ENCODE data around the gene ING1. TPM values are rescaled to one million over a fixed set of nuclear protein-coding genes. Genes with fewer than 3 reads are reported as not detected.
A peak's percentile ranks its signal among the peaks of the same experiment; 100 is the strongest.
"Not testable (repeated sequence)": the region's sequence is repeated elsewhere in the genome, so short reads cannot be mapped to it uniquely, and the experiment has no call there.

Gene ING1
- polyA plus RNA-seq, 12 donors = 9.2 to 21.9 (median 10.7) TPM; not detected in 1

- DNase-seq = no peak
Observed at GRCh38 chr13:110687736-110688135, 25.8 kb upstream of the ING1 start.

GRCh38 chr13:110689041-110689440, 24.5 kb upstream of the ING1 start:
- DNase-seq = no peak

GRCh38 chr13:110689711-110690110, 23.8 kb upstream of the ING1 start:
- no peak for DNase-seq

- no peak for DNase-seq
Observed at GRCh38 chr13:110690516-110690915, 23.0 kb upstream of the ING1 start.

GRCh38 chr13:110695774-110696173, 17.7 kb upstream of the ING1 start:
- DNase-seq = not testable (repeated sequence)

GRCh38 chr13:110696776-110697175, 16.7 kb upstream of the ING1 start:
- no peak for DNase-seq

- no peak for DNase-seq
Observed at GRCh38 chr13:110697842-110698241, 15.7 kb upstream of the ING1 start.

- no peak for DNase-seq
Observed at GRCh38 chr13:110698689-110699088, 14.8 kb upstream of the ING1 start.

GRCh38 chr13:110699148-110700145, 14.1 kb upstream of the ING1 start:
- no peak for DNase-seq

GRCh38 chr13:110700186-110700585, 13.3 kb upstream of the ING1 start:
- DNase-seq = no peak

- no peak for DNase-seq
Observed at GRCh38 chr13:110700641-110701040, 12.9 kb upstream of the ING1 start.

GRCh38 chr13:110701061-110701460, 12.4 kb upstream of the ING1 start:
- DNase-seq = not testable (repeated sequence)

GRCh38 chr13:110702089-110702488, 11.4 kb upstream of the ING1 start:
- DNase-seq = no peak

GRCh38 chr13:110702591-110703526, 10.6 kb upstream of the ING1 start:
- DNase-seq = no peak

GRCh38 chr13:110705356-110705825, 8.1 kb upstream of the ING1 start:
- DNase-seq = no peak

GRCh38 chr13:110705826-110706569, 7.5 kb upstream of the ING1 start, which contains the start of gene CARS2:
Gene CARS2 (minus strand): TSS chr13:110706116. CDS start chr13:110706093, 23 bp downstream.
- peak; percentile 94 for DNase-seq

GRCh38 chr13:110706570-110707372, 6.7 kb upstream of the ING1 start:
- no peak for DNase-seq

GRCh38 chr13:110712081-110712848, 1.2 kb upstream of the ING1 start:
- DNase-seq = peak; percentile 92

GRCh38 chr13:110712849-110713641, 455 bp upstream of the ING1 start:
- DNase-seq = peak; percentile 99
